Keratinocyte (primary cell): ENCODE results near the gene ZSCAN2.

Experiments
- CTCF ChIP-seq, 3 experiments: IDR thresholded peaks in 1 of 3; conservative IDR thresholded peaks in 1 of 3; optimal IDR thresholded peaks in 1 of 3; 2 replicates in 2 of 3; 3 replicates in 1 of 3; pipeline versions ENCODE3 to v1.5.1; 2011; ENCODE audit warnings: low read length in 3 of 3, mild to moderate bottlenecking in 3 of 3, moderate library complexity in 2 of 3, control low read depth in 1 of 3, inconsistent platforms in 1 of 3; ENCODE audit not compliant: insufficient read depth in 2 of 3; ENCODE audit errors: extremely low read depth in 1 of 3
- EZH2 ChIP-seq: IDR thresholded peaks from one replicate; pipeline ENCODE4 v1.6.1; 2012; ENCODE audit warnings: inconsistent platforms, mild to moderate bottlenecking, low read length, moderate library complexity

- no peak for TF ChIP-seq EZH2
- TF ChIP-seq CTCF (optimal IDR thresholded peaks at IDR 0.05 in 1 of 3, IDR thresholded peaks at IDR 0.05 in 1 of 3, conservative IDR thresholded peaks at IDR 0.05 in 1 of 3; ENCODE audit: extremely low read depth in 1 of 3, insufficient read depth in 2 of 3, low read length in 3 of 3) = no peak
Measured at GRCh38 chr15:84595660-84596059, 5.1 kb upstream of the ZSCAN2 start.
